SH-SY5Y (cell line): Measurements from ENCODE around the gene EME2.

ENCODE experiments used
- GATA2 ChIP-seq: IDR thresholded peaks from 2 replicates; pipeline ENCODE4 v1.6.1; 2011; ENCODE audit warnings: mild to moderate bottlenecking, low read depth, low read length
- GATA3 ChIP-seq: IDR thresholded peaks from 2 replicates; pipeline ENCODE4 v1.6.1; 2011; ENCODE audit warnings: low read depth, mild to moderate bottlenecking, low read length, moderate library complexity

GRCh38 chr16:1773703-1774447, 1.3 kb downstream of the EME2 start:
- TF ChIP-seq GATA2 (no peak), GATA3 (no peak)
